GM12891 (cell line): Measurements from ENCODE around the gene FAN1.

ENCODE experiments used
- POLR2AphosphoS5 ChIP-seq: IDR thresholded peaks from 2 replicates; pipeline ENCODE4 v1.6.1; 2011; ENCODE audit warnings: low read depth, low read length, control low read depth
- SPI1 ChIP-seq: IDR thresholded peaks from 2 replicates; pipeline ENCODE4 v1.6.1; 2011; ENCODE audit warnings: low read depth, low read length, control low read depth
- TAF1 ChIP-seq: IDR thresholded peaks from 2 replicates; pipeline ENCODE4 v1.6.1; 2011; ENCODE audit warnings: low read depth, low read length, control low read depth

- TF ChIP-seq POLR2AphosphoS5 (no peak), SPI1 (no peak), TAF1 (no peak)
Measured at GRCh38 chr15:30978328-30978727, 74.6 kb downstream of the FAN1 start.
